HG03108 (cell line): ENCODE results near the gene RPL39.
"Not testable (repeated sequence)": the region's sequence is repeated elsewhere in the genome, so short reads cannot be mapped to it uniquely, and the experiment has no call there.

Experiments used
- ATAC-seq: cut with Tn5 transposase; IDR thresholded peaks from one replicate; pipeline ENCODE4 v1.9.1; 2021; ENCODE audit warnings: moderate library complexity; ENCODE audit not compliant: unreplicated experiment

The RPL39 gene

GRCh38 chrX:119791437-119792231 lies at the start of gene RPL39:
Gene RPL39 (minus strand): TSS chrX:119791630. CDS start chrX:119791576, 54 bp downstream.
- ATAC-seq, result peak; percentile 87

DNA sequence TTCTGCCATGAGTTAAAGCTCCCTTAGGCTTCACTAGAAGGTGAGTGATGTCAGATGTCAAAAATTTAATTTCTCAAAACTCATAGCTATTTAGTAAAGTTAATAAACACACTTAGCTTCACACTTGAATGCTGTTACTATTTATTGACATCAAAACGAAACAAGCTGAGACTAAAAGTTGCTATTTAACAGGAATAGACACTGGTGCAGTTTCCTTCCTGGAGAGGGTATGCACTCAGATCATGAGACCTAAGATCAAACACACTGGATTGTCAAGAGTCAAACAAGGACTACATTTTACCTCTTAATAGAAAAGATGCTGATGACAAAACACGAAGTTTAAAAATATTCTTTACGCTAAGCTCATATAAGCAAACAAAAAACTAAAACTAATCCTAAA lies 42.5 kb upstream of the RPL39 start:
- ATAC-seq, result peak; percentile 83

GRCh38 chrX:119828446-119828845 lies 37.0 kb upstream of the RPL39 start:
- no peak for ATAC-seq

GRCh38 chrX:119826399-119826959 lies 35.0 kb upstream of the RPL39 start:
- no peak for ATAC-seq

DNA sequence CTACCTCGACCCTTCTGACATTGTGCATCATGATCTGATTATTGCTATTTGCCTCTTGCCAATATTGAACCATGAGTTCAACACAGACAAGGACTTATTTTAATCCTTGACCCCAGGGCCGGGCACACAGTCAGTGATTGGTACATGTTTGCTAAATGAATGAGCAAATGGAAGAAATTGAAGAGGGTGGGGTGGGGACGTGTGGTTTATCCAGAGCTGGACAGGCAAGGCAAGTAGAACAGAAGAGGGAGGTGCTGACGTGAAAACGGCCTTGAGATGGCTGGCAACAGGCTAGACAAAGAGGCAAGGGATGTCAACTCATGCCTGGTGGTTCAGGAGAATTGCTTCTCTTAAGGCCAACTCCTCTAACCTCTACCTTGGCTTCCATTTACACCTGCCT lies 32.8 kb upstream of the RPL39 start:
- ATAC-seq, result not testable (repeated sequence)

GRCh38 chrX:119821703-119822102 lies 30.3 kb upstream of the RPL39 start:
- peak; percentile 95 for ATAC-seq

- no peak for ATAC-seq
Observed at GRCh38 chrX:119817130-119817690, 25.8 kb upstream of the RPL39 start.

DNA sequence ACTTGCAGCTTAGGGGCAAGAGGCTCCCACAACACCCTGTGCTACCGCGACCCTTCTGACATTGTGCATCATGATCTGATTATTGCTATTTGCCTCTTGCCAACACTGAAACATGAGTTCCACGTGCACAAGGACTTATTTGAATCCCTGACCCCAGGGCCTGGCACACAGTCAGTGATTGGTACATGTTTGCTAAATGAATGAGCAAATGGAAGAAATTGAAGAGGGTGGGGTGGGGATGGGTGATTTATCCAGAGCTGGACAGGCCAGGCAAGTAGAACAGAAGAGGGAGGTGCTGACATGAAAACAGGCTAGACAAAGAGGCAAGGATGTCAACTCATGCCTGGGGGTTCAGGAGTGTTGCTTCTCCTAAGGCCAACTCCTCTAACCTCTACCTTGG lies 24.9 kb upstream of the RPL39 start:
- no peak for ATAC-seq

DNA sequence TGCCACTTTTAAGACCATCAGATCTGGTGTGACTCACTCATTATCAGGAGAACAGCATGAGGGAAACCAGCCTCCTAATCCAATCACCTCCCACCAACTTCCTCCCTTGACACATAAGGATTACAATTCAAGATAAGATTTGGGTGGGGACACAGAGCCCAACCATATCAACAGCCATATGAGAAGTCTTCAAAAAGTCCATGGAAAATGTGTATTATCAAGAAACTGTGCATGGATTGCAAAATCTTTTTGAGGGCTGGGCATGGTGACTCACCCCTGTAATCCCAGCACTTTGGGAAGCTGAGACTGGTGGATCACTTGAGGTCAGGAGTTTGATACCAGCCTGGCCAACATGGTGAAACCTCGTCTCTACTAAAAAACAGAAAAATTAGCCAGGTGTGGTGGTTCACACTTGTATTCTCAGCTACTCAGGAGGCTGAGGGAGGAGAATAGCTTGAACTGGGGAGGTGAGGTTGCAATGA lies 17.8 kb upstream of the RPL39 start:
- no peak for ATAC-seq

- not testable (repeated sequence) for ATAC-seq
Observed at GRCh38 chrX:119808461-119808860, 17.0 kb upstream of the RPL39 start.

GRCh38 chrX:119802546-119802945 lies 11.1 kb upstream of the RPL39 start:
- no peak for ATAC-seq

- ATAC-seq, result no peak
Observed at GRCh38 chrX:119801253-119802221, 10.1 kb upstream of the RPL39 start.

GRCh38 chrX:119790977-119791436 lies 423 bp downstream of the RPL39 start:
- peak; percentile 13 for ATAC-seq

GRCh38 chrX:119784747-119785446 lies 6.5 kb downstream of the RPL39 start:
- ATAC-seq, result no peak

- ATAC-seq, result no peak
Observed at GRCh38 chrX:119783026-119783425, 8.4 kb downstream of the RPL39 start.

GRCh38 chrX:119778829-119779228 lies 12.6 kb downstream of the RPL39 start:
- ATAC-seq, result no peak

GRCh38 chrX:119775517-119776238 lies 15.8 kb downstream of the RPL39 start:
- ATAC-seq, result no peak

GRCh38 chrX:119769388-119769787 lies 22.0 kb downstream of the RPL39 start:
- ATAC-seq, result not testable (repeated sequence)

GRCh38 chrX:119768436-119768835 lies 23.0 kb downstream of the RPL39 start:
- ATAC-seq, result not testable (repeated sequence)
